Gastroesophageal sphincter (tissue), 4 donors: ENCODE data around the gene SLC30A2. TPM values are rescaled to one million over a fixed set of nuclear protein-coding genes. Genes with fewer than 3 reads are reported as not detected.
"Not testable (repeated sequence)": the region's sequence is repeated elsewhere in the genome, so short reads cannot be mapped to it uniquely, and the experiment has no call there.

Source experiments
- ATAC-seq: fragments of 150-250 bp; one replicate; pipeline ENCODE4 v1.9.1; 2016; ENCODE audit warnings: mild to moderate bottlenecking, moderate library complexity
- H3K27ac ChIP-seq, 4 donors: fragments of 200-600 bp; sonication (generic) in 3 of 4; 1 replicate in 3 of 4; 2 replicates in 1 of 4; pipeline ENCODE4 v1.5.1; 2016 to 2019
- H3K27me3 ChIP-seq: fragments of 200-600 bp; sonication (generic); one replicate; pipeline ENCODE4 v1.5.1; 2019
- H3K36me3 ChIP-seq, 2 donors: fragments of 200-600 bp; sonication (generic); one replicate each; pipeline ENCODE4 v1.5.1; 2019; ENCODE audit warnings: control low read depth in 1 of 2
- H3K4me1 ChIP-seq, 3 donors: fragments of 200-600 bp; sonication (generic); 1 replicate in 2 of 3; 2 replicates in 1 of 3; pipeline ENCODE4 v1.5.1; 2016 to 2019; ENCODE audit warnings: control low read depth in 2 of 3
- H3K4me3 ChIP-seq, 2 donors: fragments of 200-600 bp; sonication (generic); one replicate each; pipeline ENCODE4 v1.5.1; 2019; ENCODE audit warnings: mild to moderate bottlenecking in 1 of 2, moderate library complexity in 1 of 2
- H3K9me3 ChIP-seq, 3 donors: fragments of 200-600 bp; sonication (generic); one replicate each; pipeline ENCODE4 v1.5.1; 2017 to 2019; ENCODE audit warnings: control low read depth in 2 of 3
- EP300 ChIP-seq: sonication (generic); formaldehyde crosslinking; IDR thresholded peaks from one replicate; pipeline ENCODE4 v1.6.1; 2017; ENCODE audit warnings: antibody characterized with exemption, mild to moderate bottlenecking
- POLR2A ChIP-seq, 2 donors: fragments of 450-650 bp; IDR thresholded peaks; one replicate each; pipeline ENCODE4 v1.6.1; 2017; ENCODE audit warnings: antibody characterized with exemption in 2 of 2, mild to moderate bottlenecking in 2 of 2, moderate library complexity in 1 of 2
- POLR2AphosphoS5 ChIP-seq: sonication (generic); formaldehyde crosslinking; IDR thresholded peaks from one replicate; pipeline ENCODE4 v1.6.1; 2017; ENCODE audit warnings: antibody characterized with exemption
- WGBS, 2 donors: methylation state at CpG; one replicate each; pipeline ENCODE4 v1.1.5; 2018; ENCODE audit warnings: low coverage in 1 of 2; 5-methylcytosine and 5-hydroxymethylcytosine counted together
- total RNA-seq, 4 donors: library from RNA; depleted of rRNA; stranded (reverse); fragments of >200 nt; gene quantifications; one replicate each; pipeline ENCODE4 v1.1.0, GENCODE V29; 2016
- TF ChIP-seq, protein P1 (sequence below), 4 experiments: fragments of 200-600 bp in 2 of 4; fragments of 450-650 bp in 2 of 4; sonication (generic) in 1 of 4; IDR thresholded peaks; one replicate each; pipeline ENCODE4 v1.5.1; 2017 to 2019; ENCODE audit warnings: antibody characterized with exemption in 4 of 4, mild to moderate bottlenecking in 2 of 4, moderate library complexity in 2 of 4

Gene SLC30A2, protein sequence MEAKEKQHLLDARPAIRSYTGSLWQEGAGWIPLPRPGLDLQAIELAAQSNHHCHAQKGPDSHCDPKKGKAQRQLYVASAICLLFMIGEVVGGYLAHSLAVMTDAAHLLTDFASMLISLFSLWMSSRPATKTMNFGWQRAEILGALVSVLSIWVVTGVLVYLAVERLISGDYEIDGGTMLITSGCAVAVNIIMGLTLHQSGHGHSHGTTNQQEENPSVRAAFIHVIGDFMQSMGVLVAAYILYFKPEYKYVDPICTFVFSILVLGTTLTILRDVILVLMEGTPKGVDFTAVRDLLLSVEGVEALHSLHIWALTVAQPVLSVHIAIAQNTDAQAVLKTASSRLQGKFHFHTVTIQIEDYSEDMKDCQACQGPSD
- total RNA-seq = not detected

DNA sequence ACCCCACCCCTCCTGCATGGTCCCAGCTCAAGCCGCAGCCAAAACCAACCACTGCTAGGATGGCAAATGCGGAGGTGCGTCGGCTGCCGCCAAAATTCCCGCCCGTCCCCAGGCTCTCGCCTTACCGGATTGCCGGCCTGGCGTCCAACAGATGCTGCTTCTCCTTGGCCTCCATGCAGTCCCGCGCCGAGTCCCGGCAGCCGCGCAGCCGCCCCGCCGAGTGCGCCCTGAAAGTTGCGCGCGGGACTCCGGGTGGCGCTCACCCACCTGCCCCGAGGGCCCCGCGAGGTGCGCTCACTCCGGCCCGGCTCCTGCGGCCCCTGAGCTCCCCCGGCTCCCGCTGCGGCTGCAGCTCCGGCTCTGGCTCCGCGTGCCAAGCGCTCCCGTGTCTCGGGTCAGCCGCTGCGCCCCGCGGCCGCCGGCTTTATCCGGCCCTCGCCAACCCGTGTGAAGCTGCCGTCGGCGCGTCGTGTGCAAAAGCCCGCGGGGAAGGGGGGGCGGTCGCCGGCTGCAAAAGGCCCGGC is at the start of gene SLC30A2:
Gene SLC30A2 (minus strand): TSS at position 397 of the 524 bp plus-strand sequence. CDS start 222 bp downstream, at position 175.
- Histone ChIP-seq H3K27me3 (peaks cover 93% of the 10 kb centered on the region), H3K4me3 (peak within 1 kb of the TSS in 1 of 2 donors; percentile 27), H3K36me3 (no peaks in the 10 kb centered on the region), H3K9me3 (no peaks in the 10 kb centered on the region), H3K27ac (no peak within 1 kb of the TSS), H3K4me1 (peaks cover 0 to 15% (median 3%) of the 10 kb centered on the region in 3 donors)
- ATAC-seq = no peak
- WGBS, 2 donors = 0% methylated on average over 2 of the region's 62 CpGs; no CpG with 5 or more reads in 1 of the 2 donors
- no peak for TF ChIP-seq EP300
- no peak for TF ChIP-seq POLR2AphosphoS5
- TF ChIP-seq, protein P1, sequence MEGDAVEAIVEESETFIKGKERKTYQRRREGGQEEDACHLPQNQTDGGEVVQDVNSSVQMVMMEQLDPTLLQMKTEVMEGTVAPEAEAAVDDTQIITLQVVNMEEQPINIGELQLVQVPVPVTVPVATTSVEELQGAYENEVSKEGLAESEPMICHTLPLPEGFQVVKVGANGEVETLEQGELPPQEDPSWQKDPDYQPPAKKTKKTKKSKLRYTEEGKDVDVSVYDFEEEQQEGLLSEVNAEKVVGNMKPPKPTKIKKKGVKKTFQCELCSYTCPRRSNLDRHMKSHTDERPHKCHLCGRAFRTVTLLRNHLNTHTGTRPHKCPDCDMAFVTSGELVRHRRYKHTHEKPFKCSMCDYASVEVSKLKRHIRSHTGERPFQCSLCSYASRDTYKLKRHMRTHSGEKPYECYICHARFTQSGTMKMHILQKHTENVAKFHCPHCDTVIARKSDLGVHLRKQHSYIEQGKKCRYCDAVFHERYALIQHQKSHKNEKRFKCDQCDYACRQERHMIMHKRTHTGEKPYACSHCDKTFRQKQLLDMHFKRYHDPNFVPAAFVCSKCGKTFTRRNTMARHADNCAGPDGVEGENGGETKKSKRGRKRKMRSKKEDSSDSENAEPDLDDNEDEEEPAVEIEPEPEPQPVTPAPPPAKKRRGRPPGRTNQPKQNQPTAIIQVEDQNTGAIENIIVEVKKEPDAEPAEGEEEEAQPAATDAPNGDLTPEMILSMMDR (IDR thresholded peaks at IDR 0.05) = no peak
- TF ChIP-seq POLR2A (IDR thresholded peaks at IDR 0.05) = no peak

DNA sequence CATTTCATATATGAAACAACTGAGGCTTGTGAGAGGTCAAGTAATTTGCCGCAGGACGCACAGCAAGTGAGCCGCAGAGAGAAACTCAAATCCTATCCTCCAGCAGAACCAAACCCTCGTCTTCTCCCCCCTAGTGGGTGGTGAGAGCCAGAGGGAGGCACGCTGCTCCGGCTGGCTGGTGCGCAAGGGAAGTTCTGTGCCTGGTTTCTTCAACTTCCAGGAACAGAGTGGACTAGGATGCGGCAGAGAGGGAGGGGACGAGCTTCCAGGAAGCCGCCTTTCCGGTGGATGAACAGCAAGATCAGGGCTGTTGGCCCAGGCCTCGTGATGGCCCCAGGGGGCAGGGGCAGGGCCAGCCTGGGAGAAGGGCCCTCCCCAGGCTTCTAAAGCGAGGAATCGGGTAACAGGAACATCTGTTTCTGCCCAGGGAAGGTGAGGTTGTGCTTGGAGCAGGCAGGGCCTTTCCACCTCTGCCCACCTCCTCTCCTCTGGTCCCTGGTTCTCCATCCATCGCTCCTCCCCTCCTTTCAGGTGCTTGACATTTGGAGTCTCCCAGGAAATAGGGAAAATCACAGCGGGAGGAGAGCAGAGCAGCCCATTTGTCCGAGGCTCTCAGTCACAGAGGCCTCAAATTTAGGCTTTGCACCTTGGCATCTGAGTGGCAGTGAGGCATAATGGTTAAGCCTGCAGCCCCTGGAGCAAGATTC is 48.9 kb upstream of the SLC30A2 start:
- Histone ChIP-seq H3K27ac (peak overlapping the region in 1 of 4 donors; percentile 5), H3K9me3 (no peaks in the 10 kb centered on the region), H3K4me1 (peaks cover 0 to 16% (median 0%) of the 10 kb centered on the region in 3 donors), H3K36me3 (no peaks in the 10 kb centered on the region), H3K27me3 (peaks cover 61% of the 10 kb centered on the region), H3K4me3 (no peak overlapping the region)
- TF ChIP-seq, protein P1 (IDR thresholded peaks at IDR 0.05) = no peak
- TF ChIP-seq POLR2AphosphoS5 (peak; percentile 14), EP300 (no peak), POLR2A (IDR thresholded peaks at IDR 0.05) (no peak)
- 26 to 54% methylated on average over 9 of the region's 17 CpGs for WGBS, 2 donors
- ATAC-seq = peak; percentile 77

DNA sequence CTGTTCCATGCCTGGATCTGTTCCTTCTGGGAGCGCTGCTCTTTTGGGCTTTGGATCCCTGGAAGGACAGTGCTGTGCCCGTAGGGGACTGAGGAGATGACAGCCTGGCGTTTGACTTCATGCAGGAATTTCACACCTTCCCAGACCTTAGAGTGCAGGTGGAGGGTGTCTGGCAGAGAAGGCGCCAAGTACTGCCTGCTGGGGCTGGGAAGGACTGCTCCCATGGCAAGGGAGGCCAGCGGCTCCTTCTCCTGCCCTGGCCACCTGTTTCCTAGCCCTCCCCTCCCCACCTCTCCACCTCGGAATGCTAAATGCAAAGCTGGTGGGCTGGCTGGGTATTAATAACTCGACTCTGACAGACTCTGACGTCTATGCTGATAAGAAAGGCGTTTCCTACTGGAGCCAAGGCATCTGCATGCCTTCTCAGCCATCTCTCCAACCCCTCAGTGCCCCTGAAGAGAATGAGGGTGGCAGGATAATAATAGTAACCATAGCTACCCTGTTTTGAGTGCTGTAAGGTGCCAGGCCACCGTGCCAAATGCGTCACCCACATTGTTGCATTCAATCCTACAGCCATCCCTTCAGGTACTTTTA is 48.3 kb upstream of the SLC30A2 start:
- no peaks in the 10 kb centered on the region for H3K9me3 ChIP-seq
- H3K4me1 ChIP-seq = peaks cover 0 to 16% (median 0%) of the 10 kb centered on the region in 3 donors
- TF ChIP-seq, protein P1 (IDR thresholded peaks at IDR 0.05) = no peak
- TF ChIP-seq POLR2AphosphoS5 = no peak
- no peak for TF ChIP-seq POLR2A (IDR thresholded peaks at IDR 0.05)
- no peak for TF ChIP-seq EP300
- peak; percentile 13 for ATAC-seq
- peaks cover 62% of the 10 kb centered on the region for H3K27me3 ChIP-seq
- no peak overlapping the region for H3K4me3 ChIP-seq
- 6 to 30% methylated on average over 3 to 7 of the region's 11 CpGs for WGBS, 2 donors
- H3K36me3 ChIP-seq = no peaks in the 10 kb centered on the region
- no peak overlapping the region for H3K27ac ChIP-seq

DNA sequence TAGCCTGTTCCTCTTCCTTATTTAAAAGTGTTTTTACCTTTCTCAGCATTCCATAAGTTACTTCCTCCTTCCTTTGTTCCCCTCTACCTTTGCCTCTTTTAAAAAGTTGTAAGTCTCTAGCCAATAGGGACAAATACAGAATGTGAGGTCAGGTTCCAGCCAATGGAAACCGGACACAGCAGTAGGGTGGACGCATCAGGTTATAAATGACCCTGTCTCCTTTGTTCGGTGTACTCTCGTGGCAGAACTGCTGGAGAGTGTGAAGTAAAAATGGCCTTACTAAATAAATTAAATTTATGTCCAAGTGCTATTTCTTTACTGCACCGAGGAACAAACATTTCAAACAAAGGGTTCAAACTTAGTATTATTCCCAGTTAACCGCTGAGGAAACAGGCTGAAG is 47.7 kb upstream of the SLC30A2 start:
- WGBS, 2 donors = 17 to 39% methylated on average over 4 to 6 of the region's 6 CpGs
- not testable (repeated sequence) for ATAC-seq

DNA sequence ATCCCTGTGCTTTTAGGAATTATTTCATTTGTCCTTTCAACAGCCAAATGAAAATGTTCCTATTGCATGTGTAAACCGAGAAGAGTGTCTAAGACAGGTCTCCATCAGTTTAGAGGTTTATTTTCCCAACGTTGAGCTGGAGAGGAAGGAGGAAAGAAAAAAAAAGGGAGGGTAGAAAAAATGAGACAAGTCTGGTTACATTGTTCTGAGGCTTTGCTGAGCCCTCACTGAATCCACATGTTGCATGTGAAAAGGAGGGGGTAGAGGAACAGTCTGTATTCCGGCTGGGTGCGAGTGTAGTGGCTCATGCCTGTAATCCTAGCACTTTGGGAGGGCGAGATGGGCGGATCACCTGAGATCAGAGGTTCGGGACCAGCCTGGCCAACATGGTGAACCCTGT is 46.5 kb upstream of the SLC30A2 start:
- Histone ChIP-seq H3K4me1 (peaks cover 0 to 16% (median 0%) of the 10 kb centered on the region in 3 donors), H3K36me3 (no peaks in the 10 kb centered on the region), H3K9me3 (no peaks in the 10 kb centered on the region), H3K4me3 (no peak overlapping the region), H3K27ac (no peak overlapping the region), H3K27me3 (peaks cover 72% of the 10 kb centered on the region)
- no peak for TF ChIP-seq POLR2AphosphoS5
- TF ChIP-seq EP300 = no peak
- no peak for TF ChIP-seq POLR2A (IDR thresholded peaks at IDR 0.05)
- TF ChIP-seq, protein P1 (IDR thresholded peaks at IDR 0.05) = no peak
- ATAC-seq = no peak
- WGBS, 2 donors = 64 to 70% methylated on average over 4 to 7 of the region's 7 CpGs

More for the DNA sequence above, 47.7 kb upstream of the SLC30A2 start:
- H3K9me3 ChIP-seq, H3K4me3 ChIP-seq, H3K27ac ChIP-seq, H3K36me3 ChIP-seq: not testable (repeated sequence)
- peaks cover 61% of the 10 kb centered on the region for H3K27me3 ChIP-seq
- H3K4me1 ChIP-seq = peaks cover 0 to 16% (median 0%) of the 10 kb centered on the region in 3 donors
